H1 (cell line): ENCODE results near the gene ZNF836. TPM values are rescaled to one million over a fixed set of nuclear protein-coding genes. Genes with fewer than 3 reads are reported as not detected.

Experiments used
- CTCF ChIA-PET: fragments of 300-600 bp; sonication (Branson Sonifier 250); formaldehyde crosslinking; loops from one replicate; lab custom pipeline; 2021; ENCODE audit not compliant: partially characterized antibody; lab: Charles Lee
- POLR2A ChIA-PET: fragments of 300-600 bp; sonication (Branson Sonifier 250); formaldehyde crosslinking; loops from one replicate; lab custom pipeline; 2021; ENCODE audit warnings: inconsistent platforms; ENCODE audit not compliant: partially characterized antibody; lab: Charles Lee
- DNase-seq, 2 experiments: peaks; one replicate each; pipeline versions ENCODE4 v3.0.0 to v3.0.0-alpha.2; 2010 to 2022; ENCODE audit warnings: low spot score in 2 of 2, low read depth in 1 of 2, mixed read lengths in 1 of 2
- FAIRE-seq: peaks from 2 replicates; lab custom pipeline; 2011; peaks lifted over from hg19 to GRCh38; lab: Jason Lieb, UNC
- H2AFZ ChIP-seq: 2 replicates; pipeline ENCODE4 v1.8.1; 2012; ENCODE audit warnings: low read length, inconsistent platforms
- H2AK5ac ChIP-seq: 2 replicates; pipeline ENCODE4 v1.6.1; 2013; ENCODE audit warnings: low read depth, low read length
- H2BK120ac ChIP-seq: replicated peaks from 2 replicates; pipeline ENCODE3; 2013; ENCODE audit warnings: low read depth, low read length, inconsistent platforms
- H2BK12ac ChIP-seq: 2 replicates; pipeline ENCODE4 v1.6.1; 2013; ENCODE audit warnings: low read depth, low read length
- H2BK15ac ChIP-seq: 2 replicates; pipeline ENCODE4 v1.6.1; 2013; ENCODE audit warnings: low read length
- H2BK20ac ChIP-seq: 2 replicates; pipeline ENCODE4 v1.6.1; 2013; ENCODE audit warnings: low read length
- H2BK5ac ChIP-seq: 2 replicates; pipeline ENCODE4 v1.6.1; 2013; ENCODE audit warnings: low read depth, low read length
- H3K14ac ChIP-seq: 2 replicates; pipeline ENCODE4 v1.6.1; 2013; ENCODE audit warnings: inconsistent platforms; ENCODE audit not compliant: insufficient read length
- H3K18ac ChIP-seq: 2 replicates; pipeline ENCODE4 v1.6.1; 2013; ENCODE audit warnings: low read length; ENCODE audit errors: extremely low read depth
- H3K23ac ChIP-seq: 2 replicates; pipeline ENCODE4 v1.6.1; 2013; ENCODE audit warnings: inconsistent platforms; ENCODE audit not compliant: insufficient read length
- H3K23me2 ChIP-seq: 2 replicates; pipeline ENCODE4 v1.6.1; 2013; ENCODE audit warnings: low read depth, low read length
- H3K27ac ChIP-seq: 2 replicates; pipeline ENCODE4 v1.6.1; 2011; ENCODE audit warnings: low read depth, low read length, inconsistent platforms
- H3K27me3 ChIP-seq, 4 experiments: replicated peaks in 1 of 4; 1 replicate in 1 of 4; 2 replicates in 3 of 4; pipeline versions ENCODE4 v1.6.1 to v1.8.1; 2011 to 2013; ENCODE audit warnings: low read length in 3 of 4, mild to moderate bottlenecking in 3 of 4, inconsistent platforms in 2 of 4, mixed read lengths in 2 of 4, moderate library complexity in 1 of 4; ENCODE audit not compliant: control insufficient read depth in 3 of 4, insufficient read depth in 3 of 4; ENCODE audit errors: extremely low read depth in 1 of 4
- H3K36me3 ChIP-seq, 4 experiments: 2 replicates each; pipeline versions ENCODE4 v1.6.1 to v1.8.1; 2011 to 2013; ENCODE audit warnings: mild to moderate bottlenecking in 4 of 4, low read length in 3 of 4, moderate library complexity in 2 of 4, control low read depth in 1 of 4, inconsistent platforms in 1 of 4; ENCODE audit not compliant: insufficient read depth in 4 of 4, control insufficient read depth in 2 of 4
- H3K4ac ChIP-seq: replicated peaks from 2 replicates; pipeline ENCODE3; 2013; ENCODE audit warnings: low read length, low read depth, mixed read lengths, inconsistent platforms; ENCODE audit not compliant: insufficient read length
- H3K4me1 ChIP-seq, 4 experiments: replicated peaks in 1 of 4; 1 replicate in 1 of 4; 2 replicates in 3 of 4; pipeline versions ENCODE4 v1.6.1 to v1.8.1; 2011 to 2013; ENCODE audit warnings: low read length in 3 of 4, inconsistent platforms in 2 of 4, mixed read lengths in 1 of 4; ENCODE audit not compliant: insufficient read depth in 4 of 4, control insufficient read depth in 3 of 4
- H3K4me2 ChIP-seq, 2 experiments: 2 replicates each; pipeline versions ENCODE4 v1.6.1 to v1.8.1; 2011 to 2013; ENCODE audit warnings: low read depth in 2 of 2, low read length in 2 of 2, control low read depth in 1 of 2, inconsistent platforms in 1 of 2, mild to moderate bottlenecking in 1 of 2; ENCODE audit not compliant: insufficient read depth in 1 of 2
- H3K4me3 ChIP-seq, 4 experiments: fragments of 200-600, 300-600 bp in 1 of 4; sonication (generic), shearing (Covaris generic), sonication (Bioruptor Twin) in 1 of 4; 2 replicates each; pipeline versions ENCODE4 v1.5.1 to v1.8.1; 2011 to 2016; ENCODE audit warnings: low read length in 4 of 4, low read depth in 3 of 4, control low read depth in 2 of 4, inconsistent platforms in 2 of 4, mild to moderate bottlenecking in 2 of 4, mixed read lengths in 1 of 4, moderate library complexity in 1 of 4; ENCODE audit not compliant: insufficient read depth in 2 of 4; ENCODE audit errors: extremely low read depth in 1 of 4
- H3K56ac ChIP-seq: replicated peaks from 2 replicates; pipeline ENCODE3; 2013; ENCODE audit warnings: low read depth, mild to moderate bottlenecking, mixed read lengths, low read length, inconsistent platforms; ENCODE audit not compliant: insufficient read length
- H3K79me1 ChIP-seq: 2 replicates; pipeline ENCODE4 v1.6.1; 2013; ENCODE audit warnings: low read depth, low read length, control low read depth
- H3K79me2 ChIP-seq, 2 experiments: 2 replicates each; pipeline versions ENCODE4 v1.6.1 to v1.8.1; 2012 to 2013; ENCODE audit warnings: low read length in 2 of 2, mild to moderate bottlenecking in 2 of 2, inconsistent platforms in 1 of 2; ENCODE audit not compliant: insufficient read depth in 2 of 2, control insufficient read depth in 1 of 2
- H3K9ac ChIP-seq, 4 experiments: replicated peaks in 1 of 4; 1 replicate in 1 of 4; 2 replicates in 3 of 4; pipeline versions ENCODE4 v1.6.1 to v1.8.1; 2011 to 2013; ENCODE audit warnings: low read depth in 3 of 4, low read length in 3 of 4, control low read depth in 2 of 4, mild to moderate bottlenecking in 2 of 4, moderate library complexity in 2 of 4, inconsistent platforms in 1 of 4; ENCODE audit errors: extremely low read depth in 1 of 4
- H3K9me3 ChIP-seq, 2 experiments: 2 replicates each; pipeline versions ENCODE4 v1.6.1 to v1.8.1; 2012 to 2013; ENCODE audit warnings: mild to moderate bottlenecking in 2 of 2, moderate library complexity in 2 of 2, control low read depth in 1 of 2, inconsistent platforms in 1 of 2, low read depth in 1 of 2, low read length in 1 of 2, mixed read lengths in 1 of 2; ENCODE audit not compliant: insufficient read depth in 2 of 2
- H4K20me1 ChIP-seq, 2 experiments: replicated peaks in 1 of 2; 2 replicates each; pipeline versions ENCODE3 to v1.8.1; 2011 to 2013; ENCODE audit warnings: inconsistent platforms in 2 of 2, low read length in 2 of 2, mild to moderate bottlenecking in 1 of 2; ENCODE audit not compliant: insufficient read depth in 2 of 2, control insufficient read depth in 1 of 2
- H4K5ac ChIP-seq: 2 replicates; pipeline ENCODE4 v1.6.1; 2013; ENCODE audit warnings: low read length, low read depth, mixed read lengths, inconsistent platforms; ENCODE audit not compliant: insufficient read length
- H4K8ac ChIP-seq: 2 replicates; pipeline ENCODE4 v1.8.0; 2013; ENCODE audit warnings: mild to moderate bottlenecking, moderate library complexity, low read length, inconsistent platforms; ENCODE audit not compliant: insufficient read depth; ENCODE audit errors: extremely low read depth
- H4K91ac ChIP-seq: replicated peaks from 2 replicates; pipeline ENCODE3; 2013; ENCODE audit warnings: low read length, mixed read lengths, inconsistent platforms; ENCODE audit not compliant: insufficient read length
- ASH2L ChIP-seq: fragments of 200-600, 300-600 bp; sonication (generic); IDR thresholded peaks from one replicate; pipeline ENCODE4 v1.7.1; 2017; ENCODE audit warnings: low read length
- CREB1 ChIP-seq: IDR thresholded peaks from 2 replicates; pipeline ENCODE4 v1.6.1; 2012; ENCODE audit warnings: inconsistent platforms
- CTBP2 ChIP-seq: IDR thresholded peaks from 2 replicates; pipeline ENCODE4 v1.7.0; 2011; ENCODE audit warnings: borderline replicate concordance, mild to moderate bottlenecking, moderate library complexity, mixed read lengths, low read length; ENCODE audit not compliant: insufficient read depth, insufficient read length
- GABPA ChIP-seq: IDR thresholded peaks from 2 replicates; pipeline ENCODE4 v1.6.1; 2011; ENCODE audit warnings: mild to moderate bottlenecking, low read length, moderate library complexity, borderline replicate concordance; ENCODE audit not compliant: insufficient read depth
- GTF2F1 ChIP-seq: IDR thresholded peaks from 2 replicates; pipeline ENCODE4 v1.6.1; 2012; ENCODE audit warnings: low read depth, low read length, improper control_type of control experiment, borderline replicate concordance
- HDAC2 ChIP-seq, 2 experiments: fragments of 300-600 bp in 1 of 2; sonication (generic) in 1 of 2; IDR thresholded peaks; 2 replicates each; pipeline ENCODE4 v1.6.1; 2011 to 2012; ENCODE audit warnings: low read depth in 2 of 2, low read length in 2 of 2, mild to moderate bottlenecking in 2 of 2, moderate library complexity in 2 of 2, borderline replicate concordance in 1 of 2, inconsistent platforms in 1 of 2
- JUN ChIP-seq: IDR thresholded peaks from 2 replicates; pipeline ENCODE4 v1.6.1; 2011; ENCODE audit warnings: low read depth, mild to moderate bottlenecking, improper control_type of control experiment, low read length
- NRF1 ChIP-seq: IDR thresholded peaks from 2 replicates; pipeline ENCODE4 v1.6.1; 2011; ENCODE audit warnings: mild to moderate bottlenecking, low read depth, low read length, improper control_type of control experiment
- RNF2 ChIP-seq: fragments of 200-900, 300-1000 bp; sonication (generic); IDR thresholded peaks from 2 replicates; pipeline ENCODE4 v1.7.1; 2016; ENCODE audit warnings: borderline replicate concordance, low read depth, mild to moderate bottlenecking, antibody characterized with exemption, low read length; ENCODE audit not compliant: poor library complexity, severe bottlenecking; ENCODE audit errors: missing control alignments
- SP1 ChIP-seq: IDR thresholded peaks from 2 replicates; pipeline ENCODE4 v1.6.1; 2011; ENCODE audit warnings: low read depth, low read length
- WGBS, 2 experiments: shearing (Covaris generic) in 1 of 2; methylation state at CpG; one replicate each; pipeline versions ENCODE4 v1.1.6 to v1.1.7; 2013 to 2015; ENCODE audit warnings: low lambda C conversion rate in 2 of 2, mixed read lengths in 2 of 2, inconsistent platforms in 1 of 2, low coverage in 1 of 2, missing lambda C conversion rate in 1 of 2; ENCODE audit not compliant: insufficient replicate concordance in 2 of 2, insufficient coverage in 1 of 2, insufficient read length in 1 of 2; ENCODE audit errors: extremely low coverage in 1 of 2, missing lambda C conversion rate in 1 of 2; 5-methylcytosine and 5-hydroxymethylcytosine counted together
- polyA plus RNA-seq, 7 experiments: library from polyadenylated mRNA; depleted of rRNA in 3 of 7; stranded (reverse) in 5 of 7; unstranded in 2 of 7; fragments of >200 nt in 5 of 7; fragments of 200-250 nt in 2 of 7; gene quantifications; 1 replicate in 5 of 7; 2 replicates in 1 of 7; 4 replicates in 1 of 7; pipeline versions ENCODE4 v1.2.1 to v1.2.3, GENCODE V29; 2011 to 2013; ENCODE audit warnings: missing spikeins in 2 of 7, mixed read lengths in 2 of 7
- total RNA-seq: library from RNA; stranded (reverse); fragmentation: NEBNext Ultra II Directional; extraction: Animal tissue kit (Norgen Biotek cat#: 25700); gene quantifications from 2 replicates; pipeline ENCODE4 v1.2.1, GENCODE V29; 2021
- TF ChIP-seq, protein P1 (sequence below): IDR thresholded peaks from 2 replicates; pipeline ENCODE4 v1.6.1; 2012; ENCODE audit warnings: inconsistent platforms
- TF ChIP-seq, protein P2 (sequence below): IDR thresholded peaks from 2 replicates; pipeline ENCODE4 v1.6.1; 2011; ENCODE audit warnings: low read length, improper control_type of control experiment

ZNF836 gene
- total and polyA plus RNA-seq, 2 of the 8 experiments (the other 6 are each of a cell fraction or from before 2014, with no cell fraction given), result 5.6 to 27.2 TPM

DNA sequence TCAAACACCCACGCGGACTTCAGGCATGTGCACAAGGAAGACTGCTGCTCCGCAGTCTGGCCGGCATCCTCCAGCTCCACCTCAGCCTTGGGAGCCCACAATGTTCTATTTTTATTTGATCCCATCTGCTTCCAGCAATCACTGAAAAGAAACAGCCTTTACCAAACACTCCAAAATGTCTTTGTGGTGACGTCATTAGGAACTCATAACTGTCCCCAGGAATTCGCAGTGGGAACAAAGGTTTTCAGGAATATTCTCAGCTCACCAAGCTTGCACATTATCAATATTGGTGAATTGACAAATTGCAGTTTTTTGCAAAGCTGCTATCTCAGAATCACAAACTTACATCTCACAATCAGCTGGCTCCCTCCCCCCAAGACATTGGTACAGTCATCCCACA is 60.6 kb downstream of the ZNF836 start:
- Histone ChIP-seq H3K27me3 (no peaks in the 10 kb centered on the region), H3K4me1 (no peaks in the 10 kb centered on the region), H3K18ac (no peak overlapping the region), H4K91ac (no peak overlapping the region), H3K79me2 (no peaks in the 10 kb centered on the region), H2AK5ac (no peak overlapping the region), H3K4me3 (no peak overlapping the region), H2BK120ac (no peak overlapping the region), H3K23ac (no peak overlapping the region), H4K5ac (no peak overlapping the region), H2AFZ (no peak overlapping the region), H3K4ac (no peak overlapping the region), H2BK20ac (no peak overlapping the region), H3K56ac (no peak overlapping the region), H3K9ac (no peak overlapping the region), H4K20me1 (no peaks in the 10 kb centered on the region), H3K9me3 (peaks cover 74 to 75% of the 10 kb centered on the region in 2 experiments), H3K14ac (no peak overlapping the region), H2BK5ac (no peak overlapping the region), H3K27ac (no peak overlapping the region), H3K4me2 (no peak overlapping the region), H3K23me2 (no peaks in the 10 kb centered on the region), H3K36me3 (peaks cover 3 to 24% (median 16%) of the 10 kb centered on the region in 4 experiments; a peak in 7 of 8 replicates), H2BK15ac (no peak overlapping the region), H3K79me1 (no peaks in the 10 kb centered on the region), H4K8ac (no peak overlapping the region), H2BK12ac (no peak overlapping the region)
- no peak for FAIRE-seq
- ChIA-PET POLR2A (no interaction called here), CTCF (interaction anchor here (0.9 kb wide), 1 partner anchor 9 kb away, joined by 3 read pairs; no protein-coding TSS in a partner anchor)
- WGBS, 2 experiments, result 94% methylated on average over 6 of the region's 6 CpGs; no CpG with 5 or more reads in 1 of the 2 experiments
- no peak for DNase-seq
- TF ChIP-seq SP1, result no peak
- no peak for TF ChIP-seq CREB1
- TF ChIP-seq JUN, result no peak
- no peak for TF ChIP-seq CTBP2
- no peak for TF ChIP-seq RNF2
- TF ChIP-seq, protein P1, sequence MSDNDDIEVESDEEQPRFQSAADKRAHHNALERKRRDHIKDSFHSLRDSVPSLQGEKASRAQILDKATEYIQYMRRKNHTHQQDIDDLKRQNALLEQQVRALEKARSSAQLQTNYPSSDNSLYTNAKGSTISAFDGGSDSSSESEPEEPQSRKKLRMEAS, result no peak
- no peak for TF ChIP-seq HDAC2 (IDR thresholded peaks at IDR 0.05; ENCODE audit: borderline replicate concordance in 1 of 2, low read depth in 2 of 2, low read length in 2 of 2)
- TF ChIP-seq, protein P2, sequence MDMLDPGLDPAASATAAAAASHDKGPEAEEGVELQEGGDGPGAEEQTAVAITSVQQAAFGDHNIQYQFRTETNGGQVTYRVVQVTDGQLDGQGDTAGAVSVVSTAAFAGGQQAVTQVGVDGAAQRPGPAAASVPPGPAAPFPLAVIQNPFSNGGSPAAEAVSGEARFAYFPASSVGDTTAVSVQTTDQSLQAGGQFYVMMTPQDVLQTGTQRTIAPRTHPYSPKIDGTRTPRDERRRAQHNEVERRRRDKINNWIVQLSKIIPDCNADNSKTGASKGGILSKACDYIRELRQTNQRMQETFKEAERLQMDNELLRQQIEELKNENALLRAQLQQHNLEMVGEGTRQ, result no peak
- no peak for TF ChIP-seq GABPA
- no peak for TF ChIP-seq NRF1
- TF ChIP-seq GTF2F1, result no peak
- no peak for TF ChIP-seq ASH2L
